Immature natural killer cell (primary cell): Measurements from ENCODE around the gene PKD2. TPM values are rescaled to one million over a fixed set of nuclear protein-coding genes. Genes with fewer than 3 reads are reported as not detected.
"Not testable (repeated sequence)": the region's sequence is repeated elsewhere in the genome, so short reads cannot be mapped to it uniquely, and the experiment has no call there.

Source experiments
- DNase-seq, 3 donors: peaks; one replicate each; pipeline ENCODE4 v3.0.0; 2022; ENCODE audit warnings: mixed read lengths in 1 of 3
- H3K27ac Mint-ChIP-seq, 6 donors: one replicate each; pipeline ENCODE4 v1.8.0; 2020; ENCODE audit warnings: mixed read lengths in 6 of 6, mild to moderate bottlenecking in 5 of 6, inconsistent platforms in 4 of 6, moderate library complexity in 3 of 6
- H3K27me3 Mint-ChIP-seq, 3 donors: one replicate each; pipeline ENCODE4 v1.8.0; 2020 to 2021; ENCODE audit warnings: low read depth in 3 of 3, mild to moderate bottlenecking in 3 of 3, mixed read lengths in 3 of 3, moderate library complexity in 3 of 3, inconsistent platforms in 1 of 3
- H3K36me3 Mint-ChIP-seq, 3 donors: one replicate each; pipeline ENCODE4 v1.8.0; 2020; ENCODE audit warnings: mixed read lengths in 3 of 3, inconsistent platforms in 2 of 3, mild to moderate bottlenecking in 2 of 3
- H3K4me1 Mint-ChIP-seq, 2 donors: one replicate each; pipeline ENCODE4 v1.8.0; 2020; ENCODE audit warnings: inconsistent platforms in 2 of 2, mild to moderate bottlenecking in 2 of 2, mixed read lengths in 2 of 2, moderate library complexity in 1 of 2
- H3K4me3 Mint-ChIP-seq, 5 donors: one replicate each; pipeline ENCODE4 v1.8.0; 2020; ENCODE audit warnings: mild to moderate bottlenecking in 5 of 5, mixed read lengths in 5 of 5, inconsistent platforms in 3 of 5, moderate library complexity in 3 of 5
- H3K9me3 Mint-ChIP-seq, 6 donors: one replicate each; pipeline ENCODE4 v1.8.0; 2020; ENCODE audit warnings: mild to moderate bottlenecking in 6 of 6, mixed read lengths in 6 of 6, inconsistent platforms in 4 of 6, moderate library complexity in 3 of 6
- polyA plus RNA-seq, 3 donors: library from polyadenylated mRNA; unstranded; fragments of 300-500 nt; fragmentation: Illumina TruSeq; gene quantifications; one replicate each; pipeline ENCODE4 v1.2.3, GENCODE V29; 2021

PKD2 gene
- polyA plus RNA-seq, 3 donors from 2014 or later, result 1.2 to 2.7 (median 1.2) TPM

DNA sequence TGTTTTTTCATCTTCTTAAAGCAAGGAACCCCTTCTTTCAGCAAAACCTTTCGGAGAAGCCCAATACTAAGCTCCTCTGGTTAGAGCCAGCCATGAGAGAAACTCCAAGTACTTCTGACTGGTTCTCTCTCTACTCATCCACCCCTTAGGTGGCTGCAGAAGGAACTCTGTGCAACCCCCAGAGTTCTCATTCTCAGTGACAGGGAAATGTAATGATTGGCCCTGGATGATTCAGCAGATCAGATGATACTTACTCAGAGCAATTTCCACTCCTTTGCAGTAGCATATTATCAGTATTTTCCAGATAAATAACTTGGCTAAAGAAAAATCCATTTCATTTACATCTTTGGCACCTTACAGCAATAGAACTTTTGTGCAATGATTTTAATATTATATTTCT, 28.8 kb upstream of the PKD2 start:
- H3K27ac Mint-ChIP-seq, result no peak overlapping the region
- peaks cover 6 to 11% of the 10 kb centered on the region in 2 donors for H3K4me1 Mint-ChIP-seq
- H3K27me3 Mint-ChIP-seq, result peaks cover 9 to 10% (median 9%) of the 10 kb centered on the region in 3 donors
- H3K4me3 Mint-ChIP-seq, result no peak overlapping the region
- no peak for DNase-seq
- no peaks in the 10 kb centered on the region for H3K9me3 Mint-ChIP-seq
- H3K36me3 Mint-ChIP-seq, result no peaks in the 10 kb centered on the region

- DNase-seq, result no peak
- H3K27ac Mint-ChIP-seq, result no peak overlapping the region
- H3K4me3 Mint-ChIP-seq, result no peak overlapping the region
- peaks cover 6 to 11% of the 10 kb centered on the region in 2 donors for H3K4me1 Mint-ChIP-seq
- H3K27me3 Mint-ChIP-seq, result peaks cover 6 to 12% (median 9%) of the 10 kb centered on the region in 3 donors
- H3K9me3 Mint-ChIP-seq, result no peaks in the 10 kb centered on the region
- H3K36me3 Mint-ChIP-seq, result no peaks in the 10 kb centered on the region
These were observed 27.6 kb upstream of the PKD2 start for GRCh38 chr4:87979810-87980209.

- H3K36me3 Mint-ChIP-seq, result no peaks in the 10 kb centered on the region
- DNase-seq, result no peak
- no peak overlapping the region for H3K27ac Mint-ChIP-seq
- H3K4me1 Mint-ChIP-seq, result no peaks in the 10 kb centered on the region
- no peak overlapping the region for H3K4me3 Mint-ChIP-seq
- H3K9me3 Mint-ChIP-seq, result no peaks in the 10 kb centered on the region
- peaks cover 2 to 14% (median 2%) of the 10 kb centered on the region in 3 donors for H3K27me3 Mint-ChIP-seq
These were observed 25.9 kb upstream of the PKD2 start for GRCh38 chr4:87981486-87981885.

DNA sequence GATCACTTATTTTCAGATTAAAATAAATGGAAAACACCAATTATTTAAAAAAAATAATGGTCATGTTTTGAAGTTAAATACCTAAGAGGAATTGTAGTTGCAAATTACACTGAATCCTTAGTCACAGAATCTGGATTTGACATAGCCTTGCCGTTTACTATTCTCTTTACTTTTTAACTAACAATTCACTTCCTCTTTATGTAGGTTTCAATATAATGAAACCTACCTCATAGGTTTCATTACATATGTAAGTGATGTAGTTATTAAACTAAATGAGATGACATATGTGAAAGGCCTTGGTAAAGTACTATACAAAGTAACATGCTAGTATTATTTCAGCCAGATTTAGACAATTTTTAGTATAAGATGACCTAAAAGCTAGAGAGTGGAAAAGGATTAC, 25.4 kb upstream of the PKD2 start:
- H3K4me1 Mint-ChIP-seq, result no peaks in the 10 kb centered on the region

DNA sequence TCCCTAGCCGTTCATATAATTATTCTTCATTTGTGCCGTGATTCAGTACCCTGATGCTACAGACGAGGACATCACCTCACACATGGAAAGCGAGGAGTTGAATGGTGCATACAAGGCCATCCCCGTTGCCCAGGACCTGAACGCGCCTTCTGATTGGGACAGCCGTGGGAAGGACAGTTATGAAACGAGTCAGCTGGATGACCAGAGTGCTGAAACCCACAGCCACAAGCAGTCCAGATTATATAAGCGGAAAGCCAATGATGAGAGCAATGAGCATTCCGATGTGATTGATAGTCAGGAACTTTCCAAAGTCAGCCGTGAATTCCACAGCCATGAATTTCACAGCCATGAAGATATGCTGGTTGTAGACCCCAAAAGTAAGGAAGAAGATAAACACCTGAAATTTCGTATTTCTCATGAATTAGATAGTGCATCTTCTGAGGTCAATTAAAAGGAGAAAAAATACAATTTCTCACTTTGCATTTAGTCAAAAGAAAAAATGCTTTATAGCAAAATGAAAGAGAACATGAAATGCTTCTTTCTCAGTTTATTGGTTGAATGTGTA, 24.9 kb upstream of the PKD2 start:
- H3K27me3 Mint-ChIP-seq, result peaks cover 2 to 17% (median 4%) of the 10 kb centered on the region in 3 donors
- H3K9me3 Mint-ChIP-seq, result no peaks in the 10 kb centered on the region
- no peak for DNase-seq
- H3K4me1 Mint-ChIP-seq, result no peaks in the 10 kb centered on the region
- no peak overlapping the region for H3K4me3 Mint-ChIP-seq
- no peaks in the 10 kb centered on the region for H3K36me3 Mint-ChIP-seq
- no peak overlapping the region for H3K27ac Mint-ChIP-seq

More for the DNA sequence above, 25.4 kb upstream of the PKD2 start:
- Mint-ChIP-seq H3K4me3 (no peak overlapping the region), H3K36me3 (no peaks in the 10 kb centered on the region), H3K9me3 (no peaks in the 10 kb centered on the region), H3K27ac (no peak overlapping the region), H3K27me3 (peaks cover 2 to 14% (median 4%) of the 10 kb centered on the region in 3 donors)
- DNase-seq, result no peak

GRCh38 chr4:87983996-87984395, 23.4 kb upstream of the PKD2 start:
- DNase-seq, result no peak
- Mint-ChIP-seq H3K27ac (no peak overlapping the region), H3K4me3 (no peak overlapping the region), H3K9me3 (no peaks in the 10 kb centered on the region), H3K36me3 (no peaks in the 10 kb centered on the region), H3K4me1 (no peaks in the 10 kb centered on the region), H3K27me3 (peaks cover 0 to 17% (median 4%) of the 10 kb centered on the region in 3 donors)

DNA sequence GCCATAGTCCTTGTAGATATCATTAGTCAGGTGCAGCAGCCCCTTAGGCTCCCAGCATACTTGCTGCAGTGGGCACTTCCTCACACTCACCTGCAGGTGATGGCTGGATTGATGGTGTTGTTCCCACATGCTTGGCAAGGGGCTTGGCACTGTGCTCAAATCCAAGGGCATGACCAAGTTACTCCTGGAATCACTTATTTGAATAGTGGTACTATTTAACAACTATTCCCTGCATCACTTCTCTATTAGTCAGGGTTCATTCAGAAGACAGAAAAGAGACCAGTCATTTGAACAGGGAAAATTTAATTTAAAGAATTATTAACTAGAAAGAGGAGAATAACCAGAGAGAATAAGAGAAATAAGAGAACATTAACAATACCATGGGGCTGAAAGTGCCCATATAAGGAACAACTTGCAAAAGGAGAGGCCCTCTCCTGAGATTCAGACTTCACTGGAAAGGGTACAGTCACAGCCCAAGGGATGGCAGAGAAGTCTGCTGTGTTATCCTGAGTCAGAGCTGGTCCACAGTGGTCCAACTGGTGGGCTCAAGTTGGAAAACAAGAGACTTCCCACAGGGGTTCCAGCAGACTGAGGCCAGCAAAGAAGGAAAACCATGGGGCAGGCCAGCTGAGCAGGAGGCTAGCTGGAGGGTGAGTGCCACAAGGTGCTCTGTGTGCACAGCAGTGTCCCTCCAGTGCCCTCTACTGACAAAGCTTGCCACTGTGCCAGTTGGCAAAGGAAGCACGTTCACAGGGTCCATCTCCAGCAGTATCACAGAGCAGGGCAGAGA, 22.1 kb upstream of the PKD2 start:
- no peaks in the 10 kb centered on the region for H3K4me1 Mint-ChIP-seq
- no peaks in the 10 kb centered on the region for H3K36me3 Mint-ChIP-seq
- H3K4me3 Mint-ChIP-seq, result no peak overlapping the region
- H3K27me3 Mint-ChIP-seq, result peaks cover 0 to 10% (median 2%) of the 10 kb centered on the region in 3 donors
- peak in 2 of 3 donors; percentile 25 to 26 for DNase-seq
- no peaks in the 10 kb centered on the region for H3K9me3 Mint-ChIP-seq
- no peak overlapping the region for H3K27ac Mint-ChIP-seq

DNA sequence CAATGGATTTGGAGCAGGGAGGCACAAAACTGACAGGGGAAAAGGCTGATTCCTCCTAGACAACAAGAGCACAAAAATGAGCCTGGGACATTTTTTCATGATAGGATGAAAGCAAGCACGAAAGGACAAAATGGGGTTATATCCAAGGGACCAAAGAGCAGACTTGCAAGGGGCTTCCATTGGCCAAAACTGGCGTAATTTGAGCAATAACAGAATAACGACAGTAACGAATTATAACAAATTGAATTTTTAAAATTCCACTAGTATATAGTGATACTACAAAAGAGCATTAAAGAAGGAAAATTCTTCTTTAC, 21.6 kb upstream of the PKD2 start:
- no peak overlapping the region for H3K27ac Mint-ChIP-seq
- H3K4me1 Mint-ChIP-seq, result no peaks in the 10 kb centered on the region
- no peaks in the 10 kb centered on the region for H3K9me3 Mint-ChIP-seq
- no peaks in the 10 kb centered on the region for H3K36me3 Mint-ChIP-seq
- DNase-seq, result no peak
- H3K4me3 Mint-ChIP-seq, result no peak overlapping the region
- peaks cover 0 to 10% (median 2%) of the 10 kb centered on the region in 3 donors for H3K27me3 Mint-ChIP-seq

DNA sequence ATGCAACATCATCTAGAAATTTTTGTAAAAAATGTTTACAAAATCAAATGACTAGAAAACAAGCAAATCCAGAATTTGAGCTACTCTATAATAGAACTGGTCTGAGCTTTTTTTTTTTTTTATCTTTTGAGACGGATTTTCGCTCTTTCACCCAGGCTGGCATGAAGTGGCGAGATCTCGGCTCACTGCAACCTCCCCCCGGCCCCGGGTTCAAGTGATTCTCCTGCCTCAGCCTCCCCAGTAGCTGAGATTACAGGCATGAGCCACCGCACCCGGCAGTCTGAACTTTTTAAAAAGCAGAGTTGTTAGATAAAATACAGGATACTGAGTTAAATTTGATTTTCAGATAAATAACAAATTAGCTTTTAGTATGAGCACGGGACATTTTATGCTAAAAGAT, 20.9 kb upstream of the PKD2 start:
- H3K4me1 Mint-ChIP-seq, result no peaks in the 10 kb centered on the region

DNA sequence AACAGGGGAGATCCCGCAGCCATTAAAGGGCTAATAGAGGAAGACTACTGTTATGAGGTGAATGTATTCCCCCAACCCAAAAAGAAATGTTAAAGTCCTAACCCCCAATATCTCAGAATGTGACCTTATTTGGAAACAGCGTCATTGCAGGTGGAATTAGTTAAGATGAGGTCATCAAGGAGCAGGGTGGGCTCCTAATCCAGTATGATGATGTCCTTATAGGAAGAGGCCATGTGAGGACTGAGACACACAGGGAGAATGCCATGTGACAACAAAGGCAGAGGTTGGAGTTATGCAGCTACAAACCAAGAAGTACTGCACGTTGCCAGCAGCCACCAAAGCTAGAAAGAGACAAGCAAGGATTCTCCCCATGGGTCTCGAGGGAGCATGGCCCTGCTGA, 17.7 kb upstream of the PKD2 start:
- DNase-seq, result no peak
- Mint-ChIP-seq H3K27ac (no peak overlapping the region), H3K27me3 (peaks cover 0 to 12% (median 8%) of the 10 kb centered on the region in 3 donors), H3K4me1 (no peaks in the 10 kb centered on the region), H3K9me3 (no peaks in the 10 kb centered on the region), H3K36me3 (no peaks in the 10 kb centered on the region), H3K4me3 (no peak overlapping the region)

More for the DNA sequence above, 20.9 kb upstream of the PKD2 start:
- Mint-ChIP-seq H3K27ac (no peak overlapping the region), H3K27me3 (peaks cover 0 to 10% (median 4%) of the 10 kb centered on the region in 3 donors), H3K9me3 (no peaks in the 10 kb centered on the region), H3K36me3 (no peaks in the 10 kb centered on the region), H3K4me3 (no peak overlapping the region)
- DNase-seq, result no peak

DNA sequence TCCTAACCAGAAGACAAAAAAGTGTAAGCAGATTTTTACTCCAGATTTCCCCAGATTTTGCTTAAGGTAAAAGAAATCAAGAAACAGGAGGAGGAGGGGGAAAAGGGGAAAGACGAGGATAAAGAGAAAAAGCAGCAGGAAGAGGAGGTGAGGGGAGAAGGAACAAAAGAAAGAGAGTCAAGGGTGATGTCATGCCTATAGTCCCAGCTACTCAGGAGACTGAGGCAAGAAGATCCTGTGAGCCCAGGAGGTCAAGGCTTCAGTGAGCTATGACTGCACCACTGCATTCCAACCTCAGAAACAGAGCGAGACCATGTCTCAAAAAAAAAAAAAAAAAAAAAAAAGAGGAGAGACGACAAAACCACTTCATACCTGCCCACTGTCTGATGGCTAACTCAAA, 12.0 kb upstream of the PKD2 start:
- no peaks in the 10 kb centered on the region for H3K36me3 Mint-ChIP-seq
- no peaks in the 10 kb centered on the region for H3K9me3 Mint-ChIP-seq
- no peak overlapping the region for H3K27ac Mint-ChIP-seq

GRCh38 chr4:87999191-87999691, 8.2 kb upstream of the PKD2 start:
- not testable (repeated sequence) for H3K27me3 Mint-ChIP-seq, H3K27ac Mint-ChIP-seq, H3K9me3 Mint-ChIP-seq

More for the DNA sequence above, 12.0 kb upstream of the PKD2 start:
- H3K27me3 Mint-ChIP-seq, result peaks cover 0 to 11% (median 10%) of the 10 kb centered on the region in 3 donors
- DNase-seq, result no peak
- no peak overlapping the region for H3K4me3 Mint-ChIP-seq
- H3K4me1 Mint-ChIP-seq, result no peaks in the 10 kb centered on the region

DNA sequence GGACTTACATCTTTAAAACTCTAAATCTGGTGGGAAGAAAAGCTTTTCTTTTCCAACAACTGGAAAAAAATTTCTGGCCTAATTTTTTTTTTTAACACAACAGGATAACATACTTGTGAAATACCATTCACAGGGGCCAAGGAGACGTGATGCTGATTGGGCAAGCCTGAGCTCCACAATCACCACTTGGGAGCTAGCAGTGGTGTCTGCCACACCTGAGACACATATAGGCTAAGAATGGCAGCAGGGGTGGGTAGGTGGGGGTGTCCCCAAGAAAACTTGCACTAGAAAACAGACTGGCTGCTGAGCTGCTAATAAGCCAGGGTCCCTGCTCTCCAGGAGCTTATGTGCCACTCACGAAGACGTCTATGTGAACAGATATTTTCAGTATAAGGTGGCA, 5.6 kb upstream of the PKD2 start:
- no peak for DNase-seq
- H3K36me3 Mint-ChIP-seq, result no peaks in the 10 kb centered on the region
- H3K9me3 Mint-ChIP-seq, result no peaks in the 10 kb centered on the region

More at GRCh38 chr4:87999191-87999691, 8.2 kb upstream of the PKD2 start:
- not testable (repeated sequence) for H3K36me3 Mint-ChIP-seq, H3K4me1 Mint-ChIP-seq, H3K4me3 Mint-ChIP-seq, DNase-seq

GRCh38 chr4:88002786-88003185, 4.6 kb upstream of the PKD2 start:
- Mint-ChIP-seq H3K27me3 (peaks cover 0 to 6% (median 1%) of the 10 kb centered on the region in 3 donors), H3K27ac (no peak overlapping the region), H3K4me3 (no peak overlapping the region), H3K4me1 (peaks cover 7 to 10% of the 10 kb centered on the region in 2 donors), H3K36me3 (no peaks in the 10 kb centered on the region), H3K9me3 (no peaks in the 10 kb centered on the region)
- DNase-seq, result no peak

More for the DNA sequence above, 5.6 kb upstream of the PKD2 start:
- Mint-ChIP-seq H3K4me3 (no peak overlapping the region), H3K27ac (no peak overlapping the region), H3K4me1 (peaks cover 4 to 7% of the 10 kb centered on the region in 2 donors), H3K27me3 (peaks cover 0 to 5% (median 4%) of the 10 kb centered on the region in 3 donors)
